Erythroblast (primary cell): ENCODE results near the gene NOP10.
"Not testable (repeated sequence)": the region's sequence is repeated elsewhere in the genome, so short reads cannot be mapped to it uniquely, and the experiment has no call there.

Experiments used
- GATA1 ChIP-seq: IDR thresholded peaks from 2 replicates; pipeline ENCODE4 v1.6.1; 2011; ENCODE audit warnings: low read depth, mild to moderate bottlenecking, control low read depth, low read length, moderate library complexity
- POLR2A ChIP-seq: IDR thresholded peaks from 2 replicates; pipeline ENCODE4 v1.6.1; 2011; ENCODE audit warnings: mild to moderate bottlenecking, low read length

DNA sequence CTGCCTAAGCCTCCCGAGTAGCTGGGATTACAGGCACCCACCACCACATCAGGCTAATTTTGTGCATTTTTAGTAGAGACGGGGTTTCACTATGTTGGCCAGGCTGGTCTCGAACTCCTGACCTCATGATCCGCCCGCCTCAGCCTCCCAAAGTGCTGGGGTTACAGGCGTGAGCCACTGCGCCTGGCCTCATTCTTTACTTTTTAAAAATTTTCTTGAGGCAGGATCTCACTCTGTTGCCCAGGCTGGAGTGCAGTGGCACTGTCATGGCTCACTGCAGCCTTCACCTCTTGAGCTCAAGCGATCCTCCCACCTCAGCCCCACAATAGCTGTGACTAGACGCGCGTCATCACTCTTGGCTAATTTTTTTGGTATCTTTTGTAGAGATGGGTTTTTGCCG is 10.1 kb upstream of the NOP10 start:
- TF ChIP-seq POLR2A, GATA1: not testable (repeated sequence)
